GM10266 (cell line): ENCODE results near the gene CRTC1.

Source experiments
- DNase-seq: peaks from one replicate; pipeline ENCODE4 v3.0.0; 2012; ENCODE audit errors: extremely low spot score
- TF ChIP-seq, protein P1 (sequence below): IDR thresholded peaks from 2 replicates; pipeline ENCODE4 v1.5.1; 2012; ENCODE audit warnings: mild to moderate bottlenecking, low read depth; ENCODE audit not compliant: control insufficient read depth, insufficient read depth; ENCODE audit errors: missing control alignments

The CRTC1 gene

GRCh38 chr19:18792661-18793060 lies 109.2 kb downstream of the CRTC1 start:
- DNase-seq = no peak
- TF ChIP-seq, protein P1, sequence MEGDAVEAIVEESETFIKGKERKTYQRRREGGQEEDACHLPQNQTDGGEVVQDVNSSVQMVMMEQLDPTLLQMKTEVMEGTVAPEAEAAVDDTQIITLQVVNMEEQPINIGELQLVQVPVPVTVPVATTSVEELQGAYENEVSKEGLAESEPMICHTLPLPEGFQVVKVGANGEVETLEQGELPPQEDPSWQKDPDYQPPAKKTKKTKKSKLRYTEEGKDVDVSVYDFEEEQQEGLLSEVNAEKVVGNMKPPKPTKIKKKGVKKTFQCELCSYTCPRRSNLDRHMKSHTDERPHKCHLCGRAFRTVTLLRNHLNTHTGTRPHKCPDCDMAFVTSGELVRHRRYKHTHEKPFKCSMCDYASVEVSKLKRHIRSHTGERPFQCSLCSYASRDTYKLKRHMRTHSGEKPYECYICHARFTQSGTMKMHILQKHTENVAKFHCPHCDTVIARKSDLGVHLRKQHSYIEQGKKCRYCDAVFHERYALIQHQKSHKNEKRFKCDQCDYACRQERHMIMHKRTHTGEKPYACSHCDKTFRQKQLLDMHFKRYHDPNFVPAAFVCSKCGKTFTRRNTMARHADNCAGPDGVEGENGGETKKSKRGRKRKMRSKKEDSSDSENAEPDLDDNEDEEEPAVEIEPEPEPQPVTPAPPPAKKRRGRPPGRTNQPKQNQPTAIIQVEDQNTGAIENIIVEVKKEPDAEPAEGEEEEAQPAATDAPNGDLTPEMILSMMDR = no peak

DNA sequence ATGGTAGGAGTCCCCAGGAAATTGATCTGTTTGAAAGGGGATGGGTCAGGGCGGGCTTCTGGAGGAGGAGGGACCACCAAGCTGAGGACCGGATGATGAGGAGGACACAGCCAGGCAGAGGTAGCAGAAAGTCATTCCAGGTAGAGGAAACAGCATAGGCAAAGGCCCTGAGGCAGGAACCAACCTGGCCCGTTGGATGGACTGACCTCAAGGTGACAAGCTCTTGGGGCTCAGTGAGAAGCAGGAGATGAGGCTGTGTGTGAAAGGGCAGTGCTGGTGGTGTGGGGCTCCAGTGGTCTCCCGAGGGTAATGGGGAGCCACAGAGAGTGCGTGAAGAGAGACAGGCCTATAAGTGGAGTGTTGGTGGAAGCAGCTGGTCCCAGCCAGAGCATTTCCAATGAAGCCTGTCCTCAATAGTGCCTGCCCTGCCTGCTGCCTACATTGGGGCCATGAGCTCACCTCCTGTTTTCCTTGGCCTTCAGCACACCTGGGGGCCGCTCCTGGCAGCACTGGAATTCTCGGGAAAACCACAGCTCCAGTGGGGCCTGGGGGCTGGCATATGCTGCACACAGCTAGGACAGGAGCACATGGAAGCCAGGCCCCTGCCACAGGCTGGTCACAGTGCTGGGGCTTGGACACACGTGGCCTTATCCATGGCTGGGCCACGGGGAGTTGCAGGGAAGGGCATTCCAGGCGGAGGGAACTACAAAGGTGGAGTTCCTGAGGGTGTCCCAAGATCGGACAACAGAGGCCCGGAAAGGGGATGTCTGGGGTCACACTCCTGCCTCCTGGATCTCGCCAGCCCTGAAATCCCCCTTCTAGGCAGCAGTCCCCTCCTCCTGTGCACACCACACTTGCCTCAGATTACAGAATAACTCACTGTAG lies 109.9 kb downstream of the CRTC1 start:
- TF ChIP-seq, protein P1 = no peak
- DNase-seq = no peak

GRCh38 chr19:18794029-18794313 lies 110.5 kb downstream of the CRTC1 start:
- TF ChIP-seq, protein P1 = no peak
- no peak for DNase-seq

GRCh38 chr19:18794692-18795091 lies 111.2 kb downstream of the CRTC1 start:
- TF ChIP-seq, protein P1 = no peak
- no peak for DNase-seq

DNA sequence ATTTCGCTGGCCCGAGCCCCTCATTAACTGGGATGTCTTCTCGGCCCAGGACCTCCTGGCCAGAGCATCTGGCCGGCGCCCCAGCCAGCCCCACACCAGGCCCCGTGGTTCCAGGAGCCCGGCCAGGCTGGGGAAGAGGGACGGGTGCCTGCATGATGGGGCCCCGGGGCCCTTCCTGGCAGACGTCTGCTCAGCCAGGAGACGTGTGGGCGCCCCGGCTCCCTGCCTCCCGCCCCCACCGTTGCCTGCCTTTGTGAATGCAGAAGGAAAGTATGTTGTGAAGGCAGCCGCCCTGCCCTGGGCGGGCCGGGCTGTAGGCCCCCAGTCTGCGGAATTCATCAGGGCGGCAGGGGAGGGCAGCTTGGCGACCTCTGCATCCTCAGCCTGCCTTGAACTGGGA lies 112.1 kb downstream of the CRTC1 start:
- TF ChIP-seq, protein P1 = no peak
- peak; percentile 7 for DNase-seq

GRCh38 chr19:18796239-18796638 lies 112.8 kb downstream of the CRTC1 start:
- TF ChIP-seq, protein P1 = no peak
- peak; percentile 5 for DNase-seq
